Left lung (tissue), 14 donors: Measurements from ENCODE around the gene ABCB1. TPM values are rescaled to one million over a fixed set of nuclear protein-coding genes. Genes with fewer than 3 reads are reported as not detected.

ENCODE experiments used
- ATAC-seq: fragments of 200-7000 bp; cut with Tn5 transposase; one replicate; pipeline ENCODE4 v1.9.1; 2020; ENCODE audit warnings: moderate library complexity
- DNase-seq, 4 donors: peaks; one replicate each; pipeline ENCODE4 v3.0.0-alpha.2; 2013 to 2020
- H3K27ac ChIP-seq, 2 donors: fragments of 200-600 bp; sonication (generic) in 1 of 2; one replicate each; pipeline versions ENCODE4 v1.5.0 to v1.8.0; 2020 to 2021
- H3K27me3 ChIP-seq, 2 donors: fragments of 200-600 bp; sonication (generic) in 1 of 2; one replicate each; pipeline versions ENCODE4 v1.5.0 to v1.8.0; 2020 to 2021
- H3K36me3 ChIP-seq, 2 donors: fragments of 200-600 bp; sonication (generic) in 1 of 2; one replicate each; pipeline versions ENCODE4 v1.5.0 to v1.8.0; 2020 to 2021
- H3K4me1 ChIP-seq, 2 donors: fragments of 200-600 bp; one replicate each; pipeline ENCODE4 v1.8.0; 2021
- H3K4me3 ChIP-seq, 2 donors: fragments of 200-600 bp; sonication (generic) in 1 of 2; one replicate each; pipeline versions ENCODE4 v1.5.0 to v1.8.0; 2020 to 2021; ENCODE audit warnings: mild to moderate bottlenecking in 1 of 2
- H3K9me3 ChIP-seq, 2 donors: fragments of 200-600 bp; sonication (generic) in 1 of 2; one replicate each; pipeline versions ENCODE4 v1.5.0 to v1.8.0; 2020 to 2021
- intact Hi-C, 2 donors: fragments of 100-400 bp; cut with DNase I; formaldehyde crosslinking; loops; one replicate each; pipeline versions ENCODE4 v1.11.2 to v1.14.2; 2022
- long read RNA-seq, 12 donors: library from polyadenylated mRNA in 2 of 12; unstranded in 2 of 12; transcript quantifications; one replicate each; pipeline ENCODE4 v2.0.0 and lab custom pipeline, GENCODE V29; 2019 to 2026
- polyA plus RNA-seq, 6 donors: library from polyadenylated mRNA; unstranded; fragments of 120-200 nt; gene quantifications; one replicate each; pipeline ENCODE4 v1.2.1, GENCODE V29; 2013; ENCODE audit not compliant: insufficient read length in 6 of 6
- total RNA-seq, 2 donors: library from RNA; stranded (reverse); fragmentation: NEBNext Ultra II Directional; extraction: Animal tissue kit (Norgen Biotek cat#: 25700); gene quantifications; one replicate each; pipeline ENCODE4 v1.2.1, GENCODE V29; 2021
- TF ChIP-seq, protein P1 (sequence below), 2 donors: fragments of 200-600 bp; sonication (generic) in 1 of 2; IDR thresholded peaks; one replicate each; pipeline versions ENCODE4 v1.5.0 to v1.8.0; 2021; ENCODE audit warnings: antibody characterized with exemption in 2 of 2
- donor health status: DM: no; HTN: yes; CAD: no.
- donor health status: DM: no; HTN: no; CAD: no.

ABCB1 gene
- 1 to 10 TPM; 2.2 to 7.0 TPM for total RNA-seq
- polyA plus RNA-seq: 1 to 10 TPM in 3 of 6 donors, under 1 TPM in 3; 0.31 to 1.1 (median 0.81) TPM
- long read RNA-seq, donor 1: 0 reads
- long read RNA-seq, donor 2: 0 reads
- long read RNA-seq, donor 3: 0 reads
- long read RNA-seq, donor 4: 0 reads
- long read RNA-seq, donor 5: 0 reads
- long read RNA-seq, donor 6: 0 reads
- long read RNA-seq, donor 7: 0 reads
- long read RNA-seq, donor 8: 0 reads
- long read RNA-seq, donor 9: 0 reads
- long read RNA-seq, donor 10, partial matches to known transcripts: 0 of 1 reads
- long read RNA-seq, donor 10, other reads (novel, unspliced or antisense): 1 of 1 reads
- long read RNA-seq, donor 11, partial matches to known transcripts: 10 of 10 reads
- long read RNA-seq, donor 11, other reads (novel, unspliced or antisense): 0 of 10 reads
- long read RNA-seq, donor 12: 0 reads

DNA sequence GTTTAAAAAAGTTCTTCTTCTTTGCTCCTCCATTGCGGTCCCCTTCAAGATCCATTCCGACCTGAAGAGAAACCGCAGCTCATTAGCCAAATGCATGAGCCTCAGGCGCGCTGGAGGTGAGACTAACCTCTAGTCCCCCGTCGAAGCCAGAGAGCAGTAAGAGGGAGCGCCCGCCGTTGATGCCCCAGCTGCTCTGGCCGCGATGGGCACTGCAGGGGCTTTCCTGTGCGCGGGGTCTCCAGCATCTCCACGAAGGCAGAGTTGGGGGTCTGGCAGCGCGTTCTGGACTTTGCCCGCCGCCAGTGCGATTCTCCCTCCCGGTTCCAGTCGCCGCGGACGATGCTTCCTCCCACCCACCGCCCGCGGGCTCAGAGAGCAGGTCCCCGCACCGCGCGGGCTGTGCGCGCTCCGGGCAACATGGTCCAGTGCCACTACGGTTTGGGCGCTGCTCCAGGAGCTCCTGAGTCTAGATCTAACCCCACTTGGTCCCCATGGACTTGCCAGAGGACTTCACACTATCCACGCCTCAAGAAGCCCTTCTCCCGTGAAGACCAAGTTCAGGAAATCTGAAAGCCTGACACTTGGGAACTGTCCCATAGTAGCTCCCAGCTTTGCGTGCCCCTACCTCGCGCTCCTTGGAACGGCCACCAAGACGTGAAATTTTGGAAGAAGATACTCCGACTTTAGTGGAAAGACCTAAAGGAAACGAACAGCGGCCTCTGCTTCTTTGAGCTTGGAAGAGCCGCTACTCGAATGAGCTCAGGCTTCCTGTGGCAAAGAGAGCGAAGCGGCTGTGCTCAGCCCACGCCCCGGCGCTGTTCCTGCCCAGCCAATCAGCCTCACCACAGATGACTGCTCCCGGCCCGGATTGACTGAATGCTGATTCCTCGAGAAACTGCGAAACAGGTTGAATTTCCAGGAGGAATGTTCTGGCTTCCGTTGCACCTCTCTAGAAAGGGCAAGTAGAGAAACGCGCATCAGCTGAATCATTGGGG is at the start of gene ABCB1:
Gene ABCB1, minus strand, starts transcription at position 755 of the 995 bp plus-strand sequence. Its CDS starts 700 bp downstream, at position 55.
- DNase-seq (peak in 3 of 4 donors; percentile 31 to 81 (median 36)), ATAC-seq (peak; percentile 97)
- Histone ChIP-seq H3K4me3 (peak within 1 kb of the TSS in 1 of 2 donors; percentile 34), H3K27ac (no peak within 1 kb of the TSS), H3K27me3 (peaks cover 16 to 45% of the 10 kb centered on the region in 2 donors), H3K9me3 (no peaks in the 10 kb centered on the region), H3K36me3 (no peaks in the 10 kb centered on the region), H3K4me1 (peaks cover 0 to 8% of the 10 kb centered on the region in 2 donors)
- TF ChIP-seq, protein P1, sequence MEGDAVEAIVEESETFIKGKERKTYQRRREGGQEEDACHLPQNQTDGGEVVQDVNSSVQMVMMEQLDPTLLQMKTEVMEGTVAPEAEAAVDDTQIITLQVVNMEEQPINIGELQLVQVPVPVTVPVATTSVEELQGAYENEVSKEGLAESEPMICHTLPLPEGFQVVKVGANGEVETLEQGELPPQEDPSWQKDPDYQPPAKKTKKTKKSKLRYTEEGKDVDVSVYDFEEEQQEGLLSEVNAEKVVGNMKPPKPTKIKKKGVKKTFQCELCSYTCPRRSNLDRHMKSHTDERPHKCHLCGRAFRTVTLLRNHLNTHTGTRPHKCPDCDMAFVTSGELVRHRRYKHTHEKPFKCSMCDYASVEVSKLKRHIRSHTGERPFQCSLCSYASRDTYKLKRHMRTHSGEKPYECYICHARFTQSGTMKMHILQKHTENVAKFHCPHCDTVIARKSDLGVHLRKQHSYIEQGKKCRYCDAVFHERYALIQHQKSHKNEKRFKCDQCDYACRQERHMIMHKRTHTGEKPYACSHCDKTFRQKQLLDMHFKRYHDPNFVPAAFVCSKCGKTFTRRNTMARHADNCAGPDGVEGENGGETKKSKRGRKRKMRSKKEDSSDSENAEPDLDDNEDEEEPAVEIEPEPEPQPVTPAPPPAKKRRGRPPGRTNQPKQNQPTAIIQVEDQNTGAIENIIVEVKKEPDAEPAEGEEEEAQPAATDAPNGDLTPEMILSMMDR (IDR thresholded peaks at IDR 0.05): no peak
- intact Hi-C loops: no loop called here

DNA sequence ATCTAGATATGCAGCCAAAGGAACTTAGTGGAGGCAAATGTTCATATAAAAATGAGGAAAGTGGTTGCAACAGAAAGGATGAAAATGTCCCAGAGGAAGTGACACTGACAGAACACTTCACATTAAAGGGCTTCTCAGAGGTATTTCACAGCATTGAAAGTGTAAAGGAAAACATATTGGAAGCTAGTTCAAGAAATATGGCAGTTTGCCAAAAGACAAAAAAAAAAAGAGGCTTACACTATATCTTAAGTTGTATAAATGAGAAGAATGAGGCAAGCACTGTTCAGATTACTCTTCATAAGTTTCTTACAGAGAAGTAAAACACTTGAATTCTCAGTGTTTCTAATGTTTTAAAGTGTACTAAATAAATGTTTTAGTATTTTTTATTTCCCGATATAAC is 47.6 kb upstream of the ABCB1 start:
- H3K4me1 ChIP-seq: no peaks in the 10 kb centered on the region
- no peak overlapping the region for H3K27ac ChIP-seq
- ATAC-seq: no peak
- no peak for DNase-seq
- H3K9me3 ChIP-seq: no peaks in the 10 kb centered on the region
- TF ChIP-seq, protein P1 (IDR thresholded peaks at IDR 0.05): no peak
- H3K27me3 ChIP-seq: no peaks in the 10 kb centered on the region
- no peaks in the 10 kb centered on the region for H3K36me3 ChIP-seq
- no peak overlapping the region for H3K4me3 ChIP-seq
- intact Hi-C loops: no loop called here

DNA sequence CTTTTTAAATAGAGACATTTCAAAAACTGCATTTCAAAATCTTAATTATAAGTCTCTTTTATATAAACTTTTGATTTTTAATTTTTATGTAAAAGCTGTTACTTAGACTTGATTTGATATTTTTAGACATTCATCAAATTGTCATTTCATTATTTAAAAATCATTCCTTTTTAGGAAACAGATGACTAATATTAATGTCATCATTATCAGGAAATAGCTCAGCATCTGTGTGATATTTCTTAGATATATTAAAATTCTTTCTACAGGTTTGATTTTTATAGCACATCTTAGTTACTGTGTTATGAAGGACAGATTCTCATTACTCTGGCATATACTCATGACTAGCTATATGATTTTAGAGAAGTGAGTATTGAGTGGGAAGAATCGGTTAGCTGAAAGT is 44.8 kb upstream of the ABCB1 start:
- H3K27me3 ChIP-seq: no peaks in the 10 kb centered on the region
- intact Hi-C loops: no loop called here
- H3K4me3 ChIP-seq: no peak overlapping the region
- H3K27ac ChIP-seq: no peak overlapping the region
- TF ChIP-seq, protein P1 (IDR thresholded peaks at IDR 0.05): no peak
- H3K36me3 ChIP-seq: no peaks in the 10 kb centered on the region
- ATAC-seq (no peak), DNase-seq (no peak)
- H3K4me1 ChIP-seq: no peaks in the 10 kb centered on the region
- H3K9me3 ChIP-seq: no peaks in the 10 kb centered on the region

DNA sequence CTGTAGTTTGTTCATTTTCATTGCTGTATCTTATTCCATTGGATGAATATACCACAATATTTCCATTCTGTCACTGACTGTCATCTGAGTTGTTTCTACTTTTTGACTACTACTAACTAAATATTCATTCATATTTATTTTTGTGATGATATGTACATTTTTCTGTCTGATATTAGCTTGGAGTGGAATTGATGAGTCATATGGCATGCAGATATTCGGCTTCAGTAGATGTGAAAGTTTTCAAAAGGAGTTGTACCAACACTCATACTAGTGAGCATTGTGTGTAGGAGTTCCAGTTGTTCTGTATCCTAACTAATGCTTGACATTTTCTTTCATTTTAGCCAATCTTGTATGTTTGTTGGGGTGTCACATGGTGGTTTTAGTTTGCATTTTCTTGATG is 35.2 kb upstream of the ABCB1 start:
- Histone ChIP-seq H3K4me3 (no peak overlapping the region), H3K36me3 (no peaks in the 10 kb centered on the region), H3K27me3 (peaks cover 0 to 6% of the 10 kb centered on the region in 2 donors), H3K27ac (no peak overlapping the region), H3K4me1 (no peaks in the 10 kb centered on the region), H3K9me3 (peaks cover 0 to 7% of the 10 kb centered on the region in 2 donors)
- intact Hi-C loops: no loop called here
- ATAC-seq (no peak), DNase-seq (no peak)
- TF ChIP-seq, protein P1 (IDR thresholded peaks at IDR 0.05): no peak
